ENCODE measurements around the gene SNRPB.

The SNRPB gene

GRCh38 chr20:2469991-2470422, 582 bp downstream of the SNRPB start:
- H3K27ac ChIP-seq (ENCODE audit: low read depth, low read length), result peak overlapping the region; percentile 90
- WGBS, result under 1% methylated on average over 19 of the region's 19 CpGs
- H3K36me3 ChIP-seq (ENCODE audit: insufficient read depth, low read length), result peaks cover 46% of the 10 kb centered on the region

GRCh38 chr20:2468581-2469407, 1.8 kb downstream of the SNRPB start:
- H3K36me3 ChIP-seq (ENCODE audit: insufficient read depth, low read length), result peaks cover 58% of the 10 kb centered on the region
- no peaks in the 10 kb centered on the region for H3K9me3 ChIP-seq (ENCODE audit: insufficient read depth, low read depth, low read length)
- H3K9ac ChIP-seq (ENCODE audit: low read depth, low read length), result peak overlapping the region; percentile 98; the same call in 1 of the 2 replicates
- no peak overlapping the region for H3K27ac ChIP-seq (ENCODE audit: low read depth, low read length)
- H3K4me1 ChIP-seq (ENCODE audit: insufficient read depth, low read length), result peaks cover 13% of the 10 kb centered on the region; the same call in 1 of the 2 replicates
- no peaks in the 10 kb centered on the region for H3K27me3 ChIP-seq (ENCODE audit: insufficient read depth, low read length)
- 78% methylated on average over 11 of the region's 11 CpGs for WGBS
- H3K4me3 ChIP-seq (ENCODE audit: low read length), result peak overlapping the region; percentile 86

More at GRCh38 chr20:2469991-2470422, 582 bp downstream of the SNRPB start:
- Histone ChIP-seq H3K4me1 (ENCODE audit: insufficient read depth, low read length) (peaks cover 18% of the 10 kb centered on the region), H3K9ac (ENCODE audit: low read depth, low read length) (peak overlapping the region; percentile 98), H3K9me3 (ENCODE audit: insufficient read depth, low read depth, low read length) (no peaks in the 10 kb centered on the region), H3K27me3 (ENCODE audit: insufficient read depth, low read length) (no peaks in the 10 kb centered on the region), H3K4me3 (ENCODE audit: low read length) (peak overlapping the region; percentile 86)

GRCh38 chr20:2467412-2467811, 3.2 kb downstream of the SNRPB start:
- no peak overlapping the region for H3K27ac ChIP-seq (ENCODE audit: low read depth, low read length)
- H3K4me3 ChIP-seq (ENCODE audit: low read length), result no peak overlapping the region; the same call in 1 of the 2 replicates
- H3K9me3 ChIP-seq (ENCODE audit: insufficient read depth, low read depth, low read length), result no peaks in the 10 kb centered on the region
- peaks cover 13% of the 10 kb centered on the region; the same call in 1 of the 2 replicates for H3K4me1 ChIP-seq (ENCODE audit: insufficient read depth, low read length)
- WGBS, result 92% methylated on average over 5 of the region's 5 CpGs
- H3K36me3 ChIP-seq (ENCODE audit: insufficient read depth, low read length), result peaks cover 72% of the 10 kb centered on the region
- H3K27me3 ChIP-seq (ENCODE audit: insufficient read depth, low read length), result no peaks in the 10 kb centered on the region
- no peak overlapping the region for H3K9ac ChIP-seq (ENCODE audit: low read depth, low read length)

- H3K4me3 ChIP-seq (ENCODE audit: low read length), result no peak overlapping the region
- H3K4me1 ChIP-seq (ENCODE audit: insufficient read depth, low read length), result peaks cover 10% of the 10 kb centered on the region; the same call in 1 of the 2 replicates
- peaks cover 95% of the 10 kb centered on the region for H3K36me3 ChIP-seq (ENCODE audit: insufficient read depth, low read length)
- H3K9me3 ChIP-seq (ENCODE audit: insufficient read depth, low read depth, low read length), result no peaks in the 10 kb centered on the region
- H3K9ac ChIP-seq (ENCODE audit: low read depth, low read length), result no peak overlapping the region
- no peaks in the 10 kb centered on the region for H3K27me3 ChIP-seq (ENCODE audit: insufficient read depth, low read length)
- 99% methylated on average over 6 of the region's 6 CpGs for WGBS
- H3K27ac ChIP-seq (ENCODE audit: low read depth, low read length), result no peak overlapping the region
Observed at GRCh38 chr20:2465100-2465499, 5.5 kb downstream of the SNRPB start.

- H3K4me1 ChIP-seq (ENCODE audit: insufficient read depth, low read length), result peaks cover 6% of the 10 kb centered on the region; the same call in 1 of the 2 replicates
- 92% methylated on average over 9 of the region's 9 CpGs for WGBS
- no peaks in the 10 kb centered on the region for H3K27me3 ChIP-seq (ENCODE audit: insufficient read depth, low read length)
- H3K9ac ChIP-seq (ENCODE audit: low read depth, low read length), result no peak overlapping the region
- H3K36me3 ChIP-seq (ENCODE audit: insufficient read depth, low read length), result peaks cover 99% of the 10 kb centered on the region
- H3K4me3 ChIP-seq (ENCODE audit: low read length), result no peak overlapping the region
- H3K27ac ChIP-seq (ENCODE audit: low read depth, low read length), result no peak overlapping the region
- no peaks in the 10 kb centered on the region for H3K9me3 ChIP-seq (ENCODE audit: insufficient read depth, low read depth, low read length)
Observed at GRCh38 chr20:2463616-2464365, 6.8 kb downstream of the SNRPB start.

GRCh38 chr20:2462484-2462883, 8.1 kb downstream of the SNRPB start:
- Histone ChIP-seq H3K36me3 (ENCODE audit: insufficient read depth, low read length) (peaks cover 91% of the 10 kb centered on the region), H3K4me1 (ENCODE audit: insufficient read depth, low read length) (no peaks in the 10 kb centered on the region), H3K9me3 (ENCODE audit: insufficient read depth, low read depth, low read length) (no peaks in the 10 kb centered on the region), H3K27ac (ENCODE audit: low read depth, low read length) (no peak overlapping the region), H3K27me3 (ENCODE audit: insufficient read depth, low read length) (no peaks in the 10 kb centered on the region), H3K9ac (ENCODE audit: low read depth, low read length) (no peak overlapping the region), H3K4me3 (ENCODE audit: low read length) (no peak overlapping the region)
- WGBS, result 97% methylated on average over 3 of the region's 3 CpGs

GRCh38 chr20:2460752-2461424, 9.7 kb downstream of the SNRPB start:
- H3K27ac ChIP-seq (ENCODE audit: low read depth, low read length), result no peak overlapping the region

GRCh38 chr20:2459981-2460751, 10.4 kb downstream of the SNRPB start:
- 86% methylated on average over 1 of the region's 1 CpG for WGBS
- no peak overlapping the region for H3K9ac ChIP-seq (ENCODE audit: low read depth, low read length)
- H3K27me3 ChIP-seq (ENCODE audit: insufficient read depth, low read length), result no peaks in the 10 kb centered on the region
- H3K4me3 ChIP-seq (ENCODE audit: low read length), result no peak overlapping the region
- no peak overlapping the region for H3K27ac ChIP-seq (ENCODE audit: low read depth, low read length)
- H3K9me3 ChIP-seq (ENCODE audit: insufficient read depth, low read depth, low read length), result no peaks in the 10 kb centered on the region
- H3K36me3 ChIP-seq (ENCODE audit: insufficient read depth, low read length), result peaks cover 68% of the 10 kb centered on the region
- H3K4me1 ChIP-seq (ENCODE audit: insufficient read depth, low read length), result no peaks in the 10 kb centered on the region

More at GRCh38 chr20:2460752-2461424, 9.7 kb downstream of the SNRPB start:
- 96% methylated on average over 4 of the region's 4 CpGs for WGBS
- peaks cover 75% of the 10 kb centered on the region for H3K36me3 ChIP-seq (ENCODE audit: insufficient read depth, low read length)
- H3K27me3 ChIP-seq (ENCODE audit: insufficient read depth, low read length), result no peaks in the 10 kb centered on the region
- H3K4me3 ChIP-seq (ENCODE audit: low read length), result no peak overlapping the region
- H3K9me3 ChIP-seq (ENCODE audit: insufficient read depth, low read depth, low read length), result no peaks in the 10 kb centered on the region
- H3K4me1 ChIP-seq (ENCODE audit: insufficient read depth, low read length), result no peaks in the 10 kb centered on the region
- H3K9ac ChIP-seq (ENCODE audit: low read depth, low read length), result no peak overlapping the region

GRCh38 chr20:2458919-2459499, 11.6 kb downstream of the SNRPB start:
- Histone ChIP-seq H3K36me3 (ENCODE audit: insufficient read depth, low read length) (peaks cover 56% of the 10 kb centered on the region), H3K27ac (ENCODE audit: low read depth, low read length) (no peak overlapping the region)
- WGBS, result 89% methylated on average over 3 of the region's 3 CpGs

GRCh38 chr20:2455771-2456497, 14.7 kb downstream of the SNRPB start:
- Histone ChIP-seq H3K36me3 (ENCODE audit: insufficient read depth, low read length) (peaks cover 25% of the 10 kb centered on the region), H3K27me3 (ENCODE audit: insufficient read depth, low read length) (no peaks in the 10 kb centered on the region), H3K4me3 (ENCODE audit: low read length) (no peak overlapping the region), H3K27ac (ENCODE audit: low read depth, low read length) (no peak overlapping the region), H3K4me1 (ENCODE audit: insufficient read depth, low read length) (no peaks in the 10 kb centered on the region), H3K9me3 (ENCODE audit: insufficient read depth, low read depth, low read length) (no peaks in the 10 kb centered on the region), H3K9ac (ENCODE audit: low read depth, low read length) (no peak overlapping the region)
- WGBS, result 78% methylated on average over 2 of the region's 2 CpGs

More at GRCh38 chr20:2458919-2459499, 11.6 kb downstream of the SNRPB start:
- Histone ChIP-seq H3K27me3 (ENCODE audit: insufficient read depth, low read length) (no peaks in the 10 kb centered on the region), H3K4me3 (ENCODE audit: low read length) (no peak overlapping the region), H3K4me1 (ENCODE audit: insufficient read depth, low read length) (no peaks in the 10 kb centered on the region), H3K9ac (ENCODE audit: low read depth, low read length) (no peak overlapping the region), H3K9me3 (ENCODE audit: insufficient read depth, low read depth, low read length) (no peaks in the 10 kb centered on the region)

Data from HUES64 (cell line).